Neural cell (in vitro differentiated cells): Measurements from ENCODE around the gene OR6C3.
"Not testable (repeated sequence)": the region's sequence is repeated elsewhere in the genome, so short reads cannot be mapped to it uniquely, and the experiment has no call there.

Experiments used
- CTCF ChIP-seq: fragments of 450-650 bp; IDR thresholded peaks from 2 replicates; pipeline ENCODE4 v1.5.1; 2014; ENCODE audit warnings: antibody characterized with exemption, mild to moderate bottlenecking, moderate library complexity; ENCODE audit not compliant: poor library complexity, severe bottlenecking
- EP300 ChIP-seq: fragments of 450-650 bp; conservative IDR thresholded peaks from 2 replicates; pipeline ENCODE4 v1.6.1; 2014; ENCODE audit warnings: antibody characterized with exemption, mild to moderate bottlenecking, moderate library complexity; ENCODE audit not compliant: poor library complexity, severe bottlenecking

- not testable (repeated sequence) for TF ChIP-seq CTCF, EP300
Observed at GRCh38 chr12:55355338-55355737, 24.8 kb downstream of the OR6C3 start.
